ENCODE measurements around the gene JTB. TPM values are rescaled to one million over a fixed set of nuclear protein-coding genes. Genes with fewer than 3 reads are reported as not detected.
A peak's percentile ranks its signal among the peaks of the same experiment; 100 is the strongest.

Gene JTB
- total RNA-seq, 1 donor from 2014 or later = 48.6 TPM

GRCh38 chr1:153991806-153992205 lies 14.3 kb upstream of the JTB start:
- Mint-ChIP-seq H3K27me3 (ENCODE audit: unreplicated experiment) (peaks cover 4% of the 10 kb centered on the region), H3K27ac (ENCODE audit: unreplicated experiment) (no peak overlapping the region), H3K4me1 (ENCODE audit: low read depth, unreplicated experiment) (peaks cover 9% of the 10 kb centered on the region), H3K36me3 (ENCODE audit: unreplicated experiment) (no peaks in the 10 kb centered on the region), H3K4me3 (ENCODE audit: unreplicated experiment) (peak overlapping the region; percentile 93), H3K9me3 (ENCODE audit: unreplicated experiment) (peaks cover 6% of the 10 kb centered on the region)
- TF ChIP-seq CTCF (IDR thresholded peaks at IDR 0.05; ENCODE audit: partially characterized antibody, unreplicated experiment) = no peak
- no peak for DNase-seq

- H3K27me3 Mint-ChIP-seq (ENCODE audit: unreplicated experiment) = peaks cover 7% of the 10 kb centered on the region
- TF ChIP-seq CTCF (IDR thresholded peaks at IDR 0.05; ENCODE audit: partially characterized antibody, unreplicated experiment) = no peak
- no peak for DNase-seq
- no peaks in the 10 kb centered on the region for H3K36me3 Mint-ChIP-seq (ENCODE audit: unreplicated experiment)
- peak overlapping the region; percentile 94 for H3K27ac Mint-ChIP-seq (ENCODE audit: unreplicated experiment)
- H3K4me1 Mint-ChIP-seq (ENCODE audit: low read depth, unreplicated experiment) = peaks cover 13% of the 10 kb centered on the region
- peak overlapping the region; percentile 93 for H3K4me3 Mint-ChIP-seq (ENCODE audit: unreplicated experiment)
- H3K9me3 Mint-ChIP-seq (ENCODE audit: unreplicated experiment) = peaks cover 6% of the 10 kb centered on the region
These were observed 13.7 kb upstream of the JTB start for GRCh38 chr1:153991151-153991630.

- H3K27me3 Mint-ChIP-seq (ENCODE audit: unreplicated experiment) = peaks cover 10% of the 10 kb centered on the region
- H3K36me3 Mint-ChIP-seq (ENCODE audit: unreplicated experiment) = no peaks in the 10 kb centered on the region
- peaks cover 6% of the 10 kb centered on the region for H3K9me3 Mint-ChIP-seq (ENCODE audit: unreplicated experiment)
- TF ChIP-seq CTCF (IDR thresholded peaks at IDR 0.05; ENCODE audit: partially characterized antibody, unreplicated experiment) = no peak
- peak; percentile 68 for DNase-seq
- peaks cover 17% of the 10 kb centered on the region for H3K4me1 Mint-ChIP-seq (ENCODE audit: low read depth, unreplicated experiment)
- peak within 1 kb of the TSS; percentile 94 for H3K27ac Mint-ChIP-seq (ENCODE audit: unreplicated experiment)
- H3K4me3 Mint-ChIP-seq (ENCODE audit: unreplicated experiment) = peak within 1 kb of the TSS; percentile 93
These were observed 13.1 kb upstream of the JTB start, which contains the start of gene RPS27 for GRCh38 chr1:153990468-153991150. RPS27 (plus strand) TSS chr1:153990762; CDS start chr1:153990797, 35 bp downstream.

- no peak for TF ChIP-seq CTCF (IDR thresholded peaks at IDR 0.05; ENCODE audit: partially characterized antibody, unreplicated experiment)
- Mint-ChIP-seq H3K27me3 (ENCODE audit: unreplicated experiment) (peaks cover 10% of the 10 kb centered on the region), H3K4me3 (ENCODE audit: unreplicated experiment) (no peak overlapping the region), H3K36me3 (ENCODE audit: unreplicated experiment) (no peaks in the 10 kb centered on the region), H3K27ac (ENCODE audit: unreplicated experiment) (no peak overlapping the region), H3K4me1 (ENCODE audit: low read depth, unreplicated experiment) (peaks cover 21% of the 10 kb centered on the region), H3K9me3 (ENCODE audit: unreplicated experiment) (peaks cover 8% of the 10 kb centered on the region)
- DNase-seq = no peak
These were observed 10.1 kb upstream of the JTB start for GRCh38 chr1:153987621-153988020.
